Loucy (cell line): ENCODE results near the gene HOXA11.

Experiments used
- EZH2phosphoT487 ChIP-seq: fragments of 200-600 bp; IDR thresholded peaks from 2 replicates; pipeline ENCODE4 v1.6.1; 2018; ENCODE audit warnings: antibody characterized with exemption, mild to moderate bottlenecking, moderate library complexity, borderline replicate concordance
- TF ChIP-seq, protein P1 (sequence below): fragments of 200-600 bp; sonication (generic); conservative IDR thresholded peaks from 2 replicates; pipeline ENCODE4 v1.5.1; 2014; ENCODE audit warnings: mild to moderate bottlenecking, antibody characterized with exemption, low read length

GRCh38 chr7:27138985-27139333 lies 46.1 kb downstream of the HOXA11 start:
- TF ChIP-seq, protein P1, sequence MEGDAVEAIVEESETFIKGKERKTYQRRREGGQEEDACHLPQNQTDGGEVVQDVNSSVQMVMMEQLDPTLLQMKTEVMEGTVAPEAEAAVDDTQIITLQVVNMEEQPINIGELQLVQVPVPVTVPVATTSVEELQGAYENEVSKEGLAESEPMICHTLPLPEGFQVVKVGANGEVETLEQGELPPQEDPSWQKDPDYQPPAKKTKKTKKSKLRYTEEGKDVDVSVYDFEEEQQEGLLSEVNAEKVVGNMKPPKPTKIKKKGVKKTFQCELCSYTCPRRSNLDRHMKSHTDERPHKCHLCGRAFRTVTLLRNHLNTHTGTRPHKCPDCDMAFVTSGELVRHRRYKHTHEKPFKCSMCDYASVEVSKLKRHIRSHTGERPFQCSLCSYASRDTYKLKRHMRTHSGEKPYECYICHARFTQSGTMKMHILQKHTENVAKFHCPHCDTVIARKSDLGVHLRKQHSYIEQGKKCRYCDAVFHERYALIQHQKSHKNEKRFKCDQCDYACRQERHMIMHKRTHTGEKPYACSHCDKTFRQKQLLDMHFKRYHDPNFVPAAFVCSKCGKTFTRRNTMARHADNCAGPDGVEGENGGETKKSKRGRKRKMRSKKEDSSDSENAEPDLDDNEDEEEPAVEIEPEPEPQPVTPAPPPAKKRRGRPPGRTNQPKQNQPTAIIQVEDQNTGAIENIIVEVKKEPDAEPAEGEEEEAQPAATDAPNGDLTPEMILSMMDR = no peak
- TF ChIP-seq EZH2phosphoT487 = no peak
